Measurements from ENCODE around the gene TAF4.

GRCh38 chr20:62027116-62027515 is 38.6 kb downstream of the TAF4 start:
- TF ChIP-seq CTCF (IDR thresholded peaks at IDR 0.05) (no peak), POLR2AphosphoS5 (IDR thresholded peaks at IDR 0.05) (no peak), POLR2A (IDR thresholded peaks at IDR 0.05) (no peak)
